ENCODE data around the gene C8G. TPM values are rescaled to one million over a fixed set of nuclear protein-coding genes. Genes with fewer than 3 reads are reported as not detected.

C8G gene
- total and polyA plus RNA-seq, 2 of the 13 experiments (the other 11 are each of a cell fraction or from before 2014, with no cell fraction given): 4.9 to 12.8 TPM

DNA sequence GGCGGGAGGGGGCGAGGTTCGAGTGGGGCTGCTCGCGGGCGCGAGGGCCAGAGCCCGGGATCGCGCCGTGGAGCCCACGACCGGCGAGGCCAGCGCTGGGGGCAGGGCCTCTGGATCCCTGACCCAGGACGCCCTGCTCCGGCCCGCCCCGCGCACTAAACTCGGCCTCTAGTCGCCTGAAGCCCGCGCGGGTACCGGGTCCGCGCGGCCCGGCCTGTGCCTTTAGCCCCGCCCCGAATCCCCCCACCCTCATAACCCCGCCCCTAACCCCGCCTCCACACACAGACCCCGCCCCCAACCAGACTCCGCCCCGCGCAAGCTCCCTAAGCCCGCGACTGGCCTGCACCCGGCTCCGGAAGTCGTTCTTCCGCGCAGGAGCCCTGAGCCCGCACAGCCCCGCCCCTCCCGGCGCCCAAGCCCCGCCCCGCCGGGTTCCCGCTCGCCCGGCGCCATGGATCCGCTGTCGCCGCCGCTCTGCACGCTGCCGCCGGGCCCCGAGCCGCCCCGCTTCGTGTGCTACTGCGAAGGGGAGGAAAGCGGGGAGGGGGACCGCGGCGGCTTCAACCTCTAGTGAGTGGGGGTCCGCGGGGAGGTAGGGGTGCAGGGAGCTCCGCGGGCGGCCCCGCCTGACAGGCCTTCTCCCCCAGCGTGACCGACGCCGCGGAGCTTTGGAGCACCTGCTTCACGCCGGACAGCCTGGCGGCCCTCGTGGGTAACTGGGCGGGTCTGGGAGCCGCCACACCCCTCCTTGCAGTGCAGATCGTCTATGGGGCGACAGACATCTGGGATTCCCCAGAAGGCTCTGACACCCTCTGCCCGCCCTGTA, 47.2 kb downstream of the C8G start, which contains the start of gene PAXX (continued):
- TF ChIP-seq RORA (CRISPR knock-in tag; IDR thresholded peaks at IDR 0.05) (no peak), ZNF746 (CRISPR knock-in tag; IDR thresholded peaks at IDR 0.05) (0 out of 2 replicates have a peak, but pooled peaks have one; percentile 17), SMAD3 (CRISPR knock-in tag; IDR thresholded peaks at IDR 0.05) (no peak), CBFB (CRISPR knock-in tag; IDR thresholded peaks at IDR 0.05) (no peak), ZNF772 (CRISPR knock-in tag; IDR thresholded peaks at IDR 0.05) (no peak), ZIK1 (CRISPR knock-in tag; IDR thresholded peaks at IDR 0.05; ENCODE audit: borderline replicate concordance, low read depth) (no peak), NPAS2 (CRISPR knock-in tag; IDR thresholded peaks at IDR 0.05; ENCODE audit: borderline replicate concordance) (no peak), ZNF430 (CRISPR knock-in tag; IDR thresholded peaks at IDR 0.05) (peak; percentile 75), SP4 (CRISPR knock-in tag; IDR thresholded peaks at IDR 0.05) (peak; percentile 60; the same call in 1 of the 2 replicates), HHEX (CRISPR knock-in tag; IDR thresholded peaks at IDR 0.05) (no peak), ARNT2 (CRISPR knock-in tag; IDR thresholded peaks at IDR 0.05; ENCODE audit: low read depth) (peak; percentile 72; the same call in 1 of the 2 replicates), RAD51 (IDR thresholded peaks at IDR 0.05; ENCODE audit: borderline replicate concordance) (no peak), ZNF12 (CRISPR knock-in tag; IDR thresholded peaks at IDR 0.05) (no peak), SKI (IDR thresholded peaks at IDR 0.05; ENCODE audit: partially characterized antibody) (no peak), ONECUT2 (CRISPR knock-in tag; IDR thresholded peaks at IDR 0.05) (no peak), ISL2 (CRISPR knock-in tag; IDR thresholded peaks at IDR 0.05) (no peak), PHF20 (CRISPR knock-in tag; IDR thresholded peaks at IDR 0.05) (peak; percentile 14; the same call in 1 of the 2 replicates)
- TF ChIP-seq, protein P1, sequence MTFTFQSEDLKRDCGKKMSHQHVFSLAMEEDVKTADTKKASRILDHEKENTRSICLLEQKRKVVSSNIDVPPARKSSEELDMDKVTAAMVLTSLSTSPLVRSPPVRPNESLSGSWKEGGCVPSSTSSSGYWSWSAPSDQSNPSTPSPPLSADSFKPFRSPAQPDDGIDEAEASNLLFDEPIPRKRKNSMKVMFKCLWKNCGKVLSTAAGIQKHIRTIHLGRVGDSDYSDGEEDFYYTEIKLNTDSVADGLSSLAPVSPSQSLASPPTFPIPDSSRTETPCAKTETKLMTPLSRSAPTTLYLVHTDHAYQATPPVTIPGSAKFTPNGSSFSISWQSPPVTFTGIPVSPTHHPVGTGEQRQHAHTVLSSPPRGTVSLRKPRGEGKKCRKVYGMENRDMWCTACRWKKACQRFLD (CRISPR knock-in tag; IDR thresholded peaks at IDR 0.05; ENCODE audit: borderline replicate concordance): 0 out of 2 replicates have a peak, but pooled peaks have one; percentile 45
- TF ChIP-seq, protein P2, sequence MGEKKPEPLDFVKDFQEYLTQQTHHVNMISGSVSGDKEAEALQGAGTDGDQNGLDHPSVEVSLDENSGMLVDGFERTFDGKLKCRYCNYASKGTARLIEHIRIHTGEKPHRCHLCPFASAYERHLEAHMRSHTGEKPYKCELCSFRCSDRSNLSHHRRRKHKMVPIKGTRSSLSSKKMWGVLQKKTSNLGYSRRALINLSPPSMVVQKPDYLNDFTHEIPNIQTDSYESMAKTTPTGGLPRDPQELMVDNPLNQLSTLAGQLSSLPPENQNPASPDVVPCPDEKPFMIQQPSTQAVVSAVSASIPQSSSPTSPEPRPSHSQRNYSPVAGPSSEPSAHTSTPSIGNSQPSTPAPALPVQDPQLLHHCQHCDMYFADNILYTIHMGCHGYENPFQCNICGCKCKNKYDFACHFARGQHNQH (CRISPR knock-in tag; IDR thresholded peaks at IDR 0.05): no peak
- TF ChIP-seq, protein P3, sequence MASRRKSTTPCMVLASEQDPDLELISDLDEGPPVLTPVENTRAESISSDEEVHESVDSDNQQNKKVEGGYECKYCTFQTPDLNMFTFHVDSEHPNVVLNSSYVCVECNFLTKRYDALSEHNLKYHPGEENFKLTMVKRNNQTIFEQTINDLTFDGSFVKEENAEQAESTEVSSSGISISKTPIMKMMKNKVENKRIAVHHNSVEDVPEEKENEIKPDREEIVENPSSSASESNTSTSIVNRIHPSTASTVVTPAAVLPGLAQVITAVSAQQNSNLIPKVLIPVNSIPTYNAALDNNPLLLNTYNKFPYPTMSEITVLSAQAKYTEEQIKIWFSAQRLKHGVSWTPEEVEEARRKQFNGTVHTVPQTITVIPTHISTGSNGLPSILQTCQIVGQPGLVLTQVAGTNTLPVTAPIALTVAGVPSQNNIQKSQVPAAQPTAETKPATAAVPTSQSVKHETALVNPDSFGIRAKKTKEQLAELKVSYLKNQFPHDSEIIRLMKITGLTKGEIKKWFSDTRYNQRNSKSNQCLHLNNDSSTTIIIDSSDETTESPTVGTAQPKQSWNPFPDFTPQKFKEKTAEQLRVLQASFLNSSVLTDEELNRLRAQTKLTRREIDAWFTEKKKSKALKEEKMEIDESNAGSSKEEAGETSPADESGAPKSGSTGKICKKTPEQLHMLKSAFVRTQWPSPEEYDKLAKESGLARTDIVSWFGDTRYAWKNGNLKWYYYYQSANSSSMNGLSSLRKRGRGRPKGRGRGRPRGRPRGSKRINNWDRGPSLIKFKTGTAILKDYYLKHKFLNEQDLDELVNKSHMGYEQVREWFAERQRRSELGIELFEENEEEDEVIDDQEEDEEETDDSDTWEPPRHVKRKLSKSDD (CRISPR knock-in tag; IDR thresholded peaks at IDR 0.05; ENCODE audit: low read depth): 0 out of 2 replicates have a peak, but pooled peaks have one; percentile 29
- TF ChIP-seq, protein P4, sequence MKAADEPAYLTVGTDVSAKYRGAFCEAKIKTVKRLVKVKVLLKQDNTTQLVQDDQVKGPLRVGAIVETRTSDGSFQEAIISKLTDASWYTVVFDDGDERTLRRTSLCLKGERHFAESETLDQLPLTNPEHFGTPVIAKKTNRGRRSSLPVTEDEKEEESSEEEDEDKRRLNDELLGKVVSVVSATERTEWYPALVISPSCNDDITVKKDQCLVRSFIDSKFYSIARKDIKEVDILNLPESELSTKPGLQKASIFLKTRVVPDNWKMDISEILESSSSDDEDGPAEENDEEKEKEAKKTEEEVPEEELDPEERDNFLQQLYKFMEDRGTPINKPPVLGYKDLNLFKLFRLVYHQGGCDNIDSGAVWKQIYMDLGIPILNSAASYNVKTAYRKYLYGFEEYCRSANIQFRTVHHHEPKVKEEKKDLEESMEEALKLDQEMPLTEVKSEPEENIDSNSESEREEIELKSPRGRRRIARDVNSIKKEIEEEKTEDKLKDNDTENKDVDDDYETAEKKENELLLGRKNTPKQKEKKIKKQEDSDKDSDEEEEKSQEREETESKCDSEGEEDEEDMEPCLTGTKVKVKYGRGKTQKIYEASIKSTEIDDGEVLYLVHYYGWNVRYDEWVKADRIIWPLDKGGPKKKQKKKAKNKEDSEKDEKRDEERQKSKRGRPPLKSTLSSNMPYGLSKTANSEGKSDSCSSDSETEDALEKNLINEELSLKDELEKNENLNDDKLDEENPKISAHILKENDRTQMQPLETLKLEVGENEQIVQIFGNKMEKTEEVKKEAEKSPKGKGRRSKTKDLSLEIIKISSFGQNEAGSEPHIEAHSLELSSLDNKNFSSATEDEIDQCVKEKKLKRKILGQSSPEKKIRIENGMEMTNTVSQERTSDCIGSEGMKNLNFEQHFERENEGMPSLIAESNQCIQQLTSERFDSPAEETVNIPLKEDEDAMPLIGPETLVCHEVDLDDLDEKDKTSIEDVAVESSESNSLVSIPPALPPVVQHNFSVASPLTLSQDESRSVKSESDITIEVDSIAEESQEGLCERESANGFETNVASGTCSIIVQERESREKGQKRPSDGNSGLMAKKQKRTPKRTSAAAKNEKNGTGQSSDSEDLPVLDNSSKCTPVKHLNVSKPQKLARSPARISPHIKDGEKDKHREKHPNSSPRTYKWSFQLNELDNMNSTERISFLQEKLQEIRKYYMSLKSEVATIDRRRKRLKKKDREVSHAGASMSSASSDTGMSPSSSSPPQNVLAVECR (CRISPR knock-in tag; IDR thresholded peaks at IDR 0.05; ENCODE audit: borderline replicate concordance): peak; percentile 68
